ENCODE results near the gene WDR62. TPM values are rescaled to one million over a fixed set of nuclear protein-coding genes. Genes with fewer than 3 reads are reported as not detected.

The WDR62 gene
- total RNA-seq, 4 donors from 2014 or later = 0.78 to 1.8 (median 0.84) TPM

- no peak for TF ChIP-seq CTCF (IDR thresholded peaks at IDR 0.05)
- TF ChIP-seq POLR2A (IDR thresholded peaks at IDR 0.05) = no peak
- peaks cover 16 to 24% of the 10 kb centered on the region in 2 donors for H3K4me1 ChIP-seq
- H3K27ac ChIP-seq = peak overlapping the region; percentile 30 to 71 (median 56)
- H3K9me3 ChIP-seq = no peaks in the 10 kb centered on the region
- intact Hi-C loops (cut with DNase I) = loop anchor here (5.0 kb wide), 1 partner anchor 42 kb away; the partner anchor contains the start of genes THAP8 and WDR62
- no peak for DNase-seq
- no peaks in the 10 kb centered on the region for H3K36me3 ChIP-seq
- no peaks in the 10 kb centered on the region for H3K27me3 ChIP-seq
- H3K4me3 ChIP-seq (replicated peaks in 1 of 3) = peak overlapping the region in 1 of 3 donors; percentile 36
- 51 to 58% methylated on average over 15 of the region's 15 CpGs for WGBS, 2 donors
These were observed 44.9 kb upstream of the WDR62 start for GRCh38 chr19:36009633-36010379.

- TF ChIP-seq POLR2A (IDR thresholded peaks at IDR 0.05) = no peak
- TF ChIP-seq CTCF (IDR thresholded peaks at IDR 0.05) = no peak
- Histone ChIP-seq H3K27me3 (no peaks in the 10 kb centered on the region), H3K9me3 (no peaks in the 10 kb centered on the region), H3K36me3 (no peaks in the 10 kb centered on the region), H3K4me3 (replicated peaks in 1 of 3) (no peak overlapping the region), H3K4me1 (peaks cover 18 to 25% of the 10 kb centered on the region in 2 donors), H3K27ac (no peak overlapping the region)
- no peak for DNase-seq
- intact Hi-C loops (cut with DNase I) = loop anchor here (5.0 kb wide), 1 partner anchor 42 kb away; the partner anchor contains the start of genes THAP8 and WDR62
- 92 to 96% methylated on average over 7 to 10 of the region's 11 CpGs for WGBS, 2 donors
These were observed 44.3 kb upstream of the WDR62 start for GRCh38 chr19:36010402-36010801.

- 27 to 32% methylated on average over 15 of the region's 15 CpGs for WGBS, 2 donors
- TF ChIP-seq CTCF (IDR thresholded peaks at IDR 0.05) = no peak
- TF ChIP-seq POLR2A (IDR thresholded peaks at IDR 0.05) = no peak
- Histone ChIP-seq H3K9me3 (no peaks in the 10 kb centered on the region), H3K27ac (peak overlapping the region; percentile 62 to 78 (median 68)), H3K4me3 (replicated peaks in 1 of 3) (peak overlapping the region in 2 of 3 donors; percentile 53 to 66), H3K27me3 (no peaks in the 10 kb centered on the region), H3K36me3 (no peaks in the 10 kb centered on the region), H3K4me1 (peaks cover 18 to 22% of the 10 kb centered on the region in 2 donors)
- intact Hi-C loops (cut with DNase I) = loop anchor here (5.0 kb wide), 1 partner anchor 39 kb away; the partner anchor contains the start of genes THAP8 and WDR62
- DNase-seq = peak in 1 of 2 donors; percentile 16
These were observed 41.3 kb upstream of the WDR62 start for GRCh38 chr19:36013280-36014011.

GRCh38 chr19:36014012-36014924 is 40.4 kb upstream of the WDR62 start, which contains the start of gene ALKBH6:
Gene ALKBH6 (minus strand): TSS chr19:36014213. CDS start chr19:36013397, 816 bp downstream.
- no peak for TF ChIP-seq CTCF (IDR thresholded peaks at IDR 0.05)
- peak in 1 of 2 donors; percentile 45 for TF ChIP-seq POLR2A (IDR thresholded peaks at IDR 0.05)
- no peaks in the 10 kb centered on the region for H3K27me3 ChIP-seq
- peaks cover 18% of the 10 kb centered on the region in 2 donors for H3K4me1 ChIP-seq
- H3K27ac ChIP-seq = peak within 1 kb of the TSS; percentile 62 to 78 (median 68)
- no peaks in the 10 kb centered on the region for H3K9me3 ChIP-seq
- H3K36me3 ChIP-seq = no peaks in the 10 kb centered on the region
- WGBS, 2 donors = 1 to 5% methylated on average over 27 to 37 of the region's 42 CpGs
- DNase-seq = peak; percentile 100
- intact Hi-C loops (cut with DNase I) = loop anchor here (5.0 kb wide), 1 partner anchor 38 kb away; the partner anchor contains the start of genes THAP8 and WDR62
- H3K4me3 ChIP-seq (replicated peaks in 1 of 3) = peak within 1 kb of the TSS in 2 of 3 donors; percentile 53 to 66
